Measurements from ENCODE around the gene LGALS13. TPM values are rescaled to one million over a fixed set of nuclear protein-coding genes. Genes with fewer than 3 reads are reported as not detected.

LGALS13 gene
- not detected for total RNA-seq

DNA sequence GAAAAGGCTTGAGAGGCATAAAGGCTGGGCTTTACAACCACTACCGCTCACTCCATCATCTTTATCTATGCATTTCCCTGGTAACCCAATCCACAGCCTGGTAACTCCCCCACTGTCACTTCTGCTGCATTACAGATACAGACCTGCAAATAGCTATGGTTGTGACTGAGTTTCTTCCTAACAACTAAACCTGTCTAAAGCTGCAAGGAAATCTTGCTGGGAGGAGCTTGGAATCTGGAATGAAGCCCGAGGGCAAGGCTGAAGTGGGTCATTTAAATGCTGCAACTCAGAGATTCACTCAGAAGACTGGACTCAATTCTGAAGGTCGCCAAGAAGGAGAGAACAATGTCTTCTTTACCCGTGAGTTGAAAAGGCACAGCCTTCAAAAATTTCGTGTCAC is at the start of gene LGALS13:
Gene LGALS13 (plus strand): TSS at position 301 of the 400 bp plus-strand sequence. CDS start 45 bp downstream, at position 346.
- Histone ChIP-seq H3K36me3 (no peaks in the 10 kb centered on the region), H3K4me1 (no peaks in the 10 kb centered on the region), H3K9me3 (no peaks in the 10 kb centered on the region), H3K27me3 (no peaks in the 10 kb centered on the region), H3K4me3 (no peak within 1 kb of the TSS), H3K27ac (no peak within 1 kb of the TSS)
- no peak for DNase-seq
- no peak for TF ChIP-seq POLR2A (IDR thresholded peaks at IDR 0.05)
- TF ChIP-seq CTCF (IDR thresholded peaks at IDR 0.05) = no peak

- no peaks in the 10 kb centered on the region for H3K27me3 ChIP-seq
- TF ChIP-seq POLR2A (IDR thresholded peaks at IDR 0.05) (no peak), CTCF (IDR thresholded peaks at IDR 0.05) (no peak)
These were observed 49.2 kb upstream of the LGALS13 start for GRCh38 chr19:39553082-39553652.

GRCh38 chr19:39554701-39555311 is 47.5 kb upstream of the LGALS13 start:
- Histone ChIP-seq H3K27ac (no peak overlapping the region), H3K4me1 (peaks cover 0 to 10% (median 0%) of the 10 kb centered on the region in 4 donors), H3K27me3 (no peaks in the 10 kb centered on the region), H3K9me3 (no peaks in the 10 kb centered on the region), H3K36me3 (no peaks in the 10 kb centered on the region), H3K4me3 (no peak overlapping the region)
- no peak for TF ChIP-seq POLR2A (IDR thresholded peaks at IDR 0.05)
- no peak for TF ChIP-seq CTCF (IDR thresholded peaks at IDR 0.05)
- no peak for DNase-seq

More at GRCh38 chr19:39553082-39553652, 49.2 kb upstream of the LGALS13 start:
- Histone ChIP-seq H3K27ac (no peak overlapping the region), H3K36me3 (no peaks in the 10 kb centered on the region), H3K9me3 (no peaks in the 10 kb centered on the region), H3K4me3 (no peak overlapping the region), H3K4me1 (peaks cover 0 to 10% (median 0%) of the 10 kb centered on the region in 4 donors)
- DNase-seq = no peak

DNA sequence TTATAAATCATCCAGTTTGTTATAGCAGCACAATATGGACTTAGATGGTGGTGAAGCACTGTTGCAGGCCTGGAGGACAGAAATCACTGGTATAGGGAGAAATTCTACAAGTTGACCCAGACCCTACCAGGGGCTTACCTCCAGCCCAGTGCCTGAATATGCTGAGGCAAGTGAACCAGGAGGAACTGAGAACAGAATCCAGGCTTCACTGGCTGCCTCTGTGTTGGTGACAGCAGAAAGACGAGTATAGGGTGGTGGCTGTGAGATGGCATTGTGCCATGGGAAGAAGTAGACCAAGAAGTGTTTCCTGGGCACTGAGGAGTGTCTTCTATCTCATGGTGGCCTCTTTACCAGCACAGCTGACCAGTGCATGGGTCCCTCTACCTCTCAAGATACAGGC is 46.4 kb upstream of the LGALS13 start:
- no peak overlapping the region for H3K4me3 ChIP-seq
- H3K4me1 ChIP-seq = peaks cover 0 to 10% (median 0%) of the 10 kb centered on the region in 4 donors
- no peaks in the 10 kb centered on the region for H3K9me3 ChIP-seq
- no peak for DNase-seq
- no peak for TF ChIP-seq CTCF (IDR thresholded peaks at IDR 0.05)
- no peak overlapping the region for H3K27ac ChIP-seq
- no peaks in the 10 kb centered on the region for H3K27me3 ChIP-seq
- no peaks in the 10 kb centered on the region for H3K36me3 ChIP-seq

- Histone ChIP-seq H3K36me3 (no peaks in the 10 kb centered on the region), H3K4me1 (peaks cover 0 to 4% (median 0%) of the 10 kb centered on the region in 4 donors), H3K27ac (peak overlapping the region in 2 of 4 donors; percentile 33 to 44), H3K4me3 (no peak overlapping the region), H3K9me3 (no peaks in the 10 kb centered on the region), H3K27me3 (no peaks in the 10 kb centered on the region)
- DNase-seq = peak in 1 of 3 donors; percentile 22
- TF ChIP-seq CTCF (IDR thresholded peaks at IDR 0.05) = no peak
- TF ChIP-seq POLR2A (IDR thresholded peaks at IDR 0.05) = no peak
These were observed 44.3 kb upstream of the LGALS13 start for GRCh38 chr19:39557811-39558623.
